ENCODE results near the gene COL20A1. TPM values are rescaled to one million over a fixed set of nuclear protein-coding genes. Genes with fewer than 3 reads are reported as not detected.
A peak's percentile ranks its signal among the peaks of the same experiment; 100 is the strongest.

Gene COL20A1
- total and polyA plus RNA-seq, 2 of the 13 experiments (the other 11 are each of a cell fraction or from before 2014, with no cell fraction given), result not detected

GRCh38 chr20:63317061-63317460 lies 24.1 kb downstream of the COL20A1 start:
- ChIA-PET POLR2A (no interaction called here), CTCF (ENCODE audit: low intra/inter-chr PET ratio, low total read pairs) (no interaction called here)
- intact Hi-C loops (cut with micrococcal nuclease; ENCODE audit: unreplicated experiment) (no loop called here), in situ Hi-C loops (cut with HindIII; ENCODE audit: extremely low pct_ligation_motif_present, low pct_unique_long_range_greater_than_20kb) (no loop called here)
- Histone ChIP-seq H3K79me2 (ENCODE audit: insufficient read depth, low read length) (no peaks in the 10 kb centered on the region), H3K4me1 (ENCODE audit: insufficient read depth, low read length) (no peaks in the 10 kb centered on the region), H3K4me2 (ENCODE audit: low read depth, low read length) (no peak overlapping the region), H4K20me1 (ENCODE audit: insufficient read depth, low read length) (peaks cover 5% of the 10 kb centered on the region; the same call in 1 of the 2 replicates), H3K9me3 (ENCODE audit: low read length) (no peaks in the 10 kb centered on the region), H2AFZ (ENCODE audit: low read length) (no peak overlapping the region), H3K9ac (ENCODE audit: insufficient read depth, low read depth, low read length) (no peak overlapping the region), H3K27me3 (ENCODE audit: control insufficient read depth in 1 of 2, insufficient read depth in 2 of 2, low read length in 2 of 2) (peaks cover 11 to 55% of the 10 kb centered on the region in 2 experiments; a peak in 4 of 5 replicates), H3K36me3 (replicated peaks in 1 of 2; ENCODE audit: control insufficient read depth in 1 of 2, insufficient read depth in 2 of 2, low read length in 2 of 2) (no peaks in the 10 kb centered on the region), H3K4me3 (replicated peaks in 1 of 3; ENCODE audit: insufficient read depth in 1 of 3, low read depth in 2 of 3, low read length in 3 of 3) (no peak overlapping the region), H3K27ac (ENCODE audit: extremely low read length, insufficient read depth, low read length) (no peak overlapping the region)
- TF ChIP-seq ZNF121 (CRISPR knock-in tag; IDR thresholded peaks at IDR 0.05), result peak; percentile 79
- TF ChIP-seq HINFP (CRISPR knock-in tag; IDR thresholded peaks at IDR 0.05; ENCODE audit: low read depth), result no peak
- BruUV-seq (replicated peaks), result no TSS peak
- no peak for DNase-seq (ENCODE audit: low spot score)
- FAIRE-seq, result no peak
- 54% methylated on average over 6 of the region's 6 CpGs for WGBS (ENCODE audit: low lambda C conversion rate)
- ATAC-seq, result no peak

GRCh38 chr20:63317601-63318291 lies 24.8 kb downstream of the COL20A1 start:
- intact Hi-C loops (cut with micrococcal nuclease; ENCODE audit: unreplicated experiment), result no loop called here
- Histone ChIP-seq H3K36me3 (replicated peaks in 1 of 2; ENCODE audit: control insufficient read depth in 1 of 2, insufficient read depth in 2 of 2, low read length in 2 of 2) (no peaks in the 10 kb centered on the region), H2AFZ (ENCODE audit: low read length) (no peak overlapping the region), H3K9me3 (ENCODE audit: low read length) (no peaks in the 10 kb centered on the region), H3K79me2 (ENCODE audit: insufficient read depth, low read length) (no peaks in the 10 kb centered on the region), H3K4me3 (replicated peaks in 1 of 3; ENCODE audit: insufficient read depth in 1 of 3, low read depth in 2 of 3, low read length in 3 of 3) (no peak overlapping the region), H3K27ac (ENCODE audit: extremely low read length, insufficient read depth, low read length) (no peak overlapping the region), H3K9ac (ENCODE audit: insufficient read depth, low read depth, low read length) (no peak overlapping the region), H3K27me3 (ENCODE audit: control insufficient read depth in 1 of 2, insufficient read depth in 2 of 2, low read length in 2 of 2) (peaks cover 8 to 50% of the 10 kb centered on the region in 2 experiments; a peak in 4 of 5 replicates), H3K4me1 (ENCODE audit: insufficient read depth, low read length) (no peaks in the 10 kb centered on the region), H3K4me2 (ENCODE audit: low read depth, low read length) (no peak overlapping the region), H4K20me1 (ENCODE audit: insufficient read depth, low read length) (peaks cover 5% of the 10 kb centered on the region; the same call in 1 of the 2 replicates)
- POLR2A ChIA-PET, result no interaction called here
- WGBS (ENCODE audit: low lambda C conversion rate), result 37% methylated on average over 18 of the region's 18 CpGs
- FAIRE-seq (no peak), ATAC-seq (no peak), DNase-seq (ENCODE audit: low spot score) (no peak)
- no TSS peak for BruUV-seq (replicated peaks)
- CTCF ChIA-PET (ENCODE audit: low intra/inter-chr PET ratio, low total read pairs), result no interaction called here
- in situ Hi-C loops (cut with HindIII; ENCODE audit: extremely low pct_ligation_motif_present, low pct_unique_long_range_greater_than_20kb), result no loop called here
- TF ChIP-seq MIER3 (CRISPR knock-in tag; IDR thresholded peaks at IDR 0.05; ENCODE audit: borderline replicate concordance) (no peak), NFKB2 (CRISPR knock-in tag; IDR thresholded peaks at IDR 0.05; ENCODE audit: borderline replicate concordance) (no peak), NCOA2 (CRISPR knock-in tag; IDR thresholded peaks at IDR 0.05) (no peak), SP2 (CRISPR knock-in tag; IDR thresholded peaks at IDR 0.05) (no peak), TFE3 (CRISPR knock-in tag; IDR thresholded peaks at IDR 0.05) (no peak), TSC22D2 (CRISPR knock-in tag; IDR thresholded peaks at IDR 0.05; ENCODE audit: borderline replicate concordance) (no peak), SNAPC2 (CRISPR knock-in tag; IDR thresholded peaks at IDR 0.05) (no peak), KAT2B (IDR thresholded peaks at IDR 0.05; ENCODE audit: borderline replicate concordance, low read depth, low read length) (no peak), CBX2 (IDR thresholded peaks at IDR 0.05; ENCODE audit: low read depth, low read length) (no peak), CBX2 (CRISPR knock-in tag; IDR thresholded peaks at IDR 0.05; ENCODE audit: low read depth) (no peak), PBX2 (CRISPR knock-in tag; IDR thresholded peaks at IDR 0.05) (no peak)
